ENCODE data around the gene PDIA6. TPM values are rescaled to one million over a fixed set of nuclear protein-coding genes. Genes with fewer than 3 reads are reported as not detected.

PDIA6 gene
- total and polyA plus RNA-seq, 8 donors, result 33.7 to 201 (median 135) TPM

- no peak for TF ChIP-seq CTCF (IDR thresholded peaks at IDR 0.05)
- Histone ChIP-seq H3K9me3 (no peaks in the 10 kb centered on the region), H3K27me3 (no peaks in the 10 kb centered on the region), H3K4me1 (no peaks in the 10 kb centered on the region), H3K27ac (no peak overlapping the region), H3K36me3 (no peaks in the 10 kb centered on the region), H3K4me3 (no peak overlapping the region)
- ATAC-seq (no peak), DNase-seq (no peak), FAIRE-seq (no peak)
- 43 to 51% methylated on average over 3 of the region's 3 CpGs for WGBS, 2 donors
- intact Hi-C loops (cut with DNase I), result loop anchor here in 1 of 3 donors (10.0 kb wide), 1 partner anchor 286 kb away; no protein-coding TSS in a partner anchor
These were observed 26.1 kb upstream of the PDIA6 start for GRCh38 chr2:10838734-10839133.

- no peaks in the 10 kb centered on the region for H3K27me3 ChIP-seq
- no peak for DNase-seq
- H3K27ac ChIP-seq, result no peak overlapping the region
- H3K36me3 ChIP-seq, result no peaks in the 10 kb centered on the region
- ATAC-seq, result no peak
- TF ChIP-seq CTCF (IDR thresholded peaks at IDR 0.05), result no peak
- no peaks in the 10 kb centered on the region for H3K4me1 ChIP-seq
- H3K9me3 ChIP-seq, result no peaks in the 10 kb centered on the region
- intact Hi-C loops (cut with DNase I), result loop anchor here in 2 of 3 donors (2.0 to 10.0 kb wide), 2 partner anchors 285 to 287 kb away; no protein-coding TSS in a partner anchor
- no peak overlapping the region for H3K4me3 ChIP-seq
- WGBS, 2 donors, result 65% methylated on average over 17 of the region's 17 CpGs
- no peak for FAIRE-seq
These were observed 25.0 kb upstream of the PDIA6 start for GRCh38 chr2:10837298-10838266.

- DNase-seq, result peak; percentile 61 to 98 (median 86)
- H3K9me3 ChIP-seq, result no peaks in the 10 kb centered on the region
- H3K27me3 ChIP-seq, result no peaks in the 10 kb centered on the region
- H3K27ac ChIP-seq, result no peak overlapping the region
- no peak overlapping the region for H3K4me3 ChIP-seq
- ATAC-seq, result peak; percentile 82 to 91 (median 90)
- H3K4me1 ChIP-seq, result peaks cover 0 to 2% (median 0%) of the 10 kb centered on the region in 3 donors
- intact Hi-C loops (cut with DNase I), result loop anchor here in 1 of 3 donors (10.0 kb wide), 1 partner anchor 289 kb away; no protein-coding TSS in a partner anchor
- H3K36me3 ChIP-seq, result no peaks in the 10 kb centered on the region
- peak; percentile 76 to 85 (median 82) for TF ChIP-seq CTCF (IDR thresholded peaks at IDR 0.05)
- no peak for FAIRE-seq
- 36 to 38% methylated on average over 47 to 48 of the region's 48 CpGs for WGBS, 2 donors
These were observed 22.7 kb upstream of the PDIA6 start for GRCh38 chr2:10835052-10835970.

GRCh38 chr2:10834068-10834655 is 21.6 kb upstream of the PDIA6 start:
- TF ChIP-seq CTCF (IDR thresholded peaks at IDR 0.05), result no peak
- Histone ChIP-seq H3K4me3 (no peak overlapping the region), H3K4me1 (peaks cover 0 to 8% (median 0%) of the 10 kb centered on the region in 3 donors), H3K36me3 (no peaks in the 10 kb centered on the region), H3K9me3 (no peaks in the 10 kb centered on the region), H3K27ac (no peak overlapping the region), H3K27me3 (no peaks in the 10 kb centered on the region)
- no peak for DNase-seq
- 83 to 92% methylated on average over 8 of the region's 8 CpGs for WGBS, 2 donors
- no peak for ATAC-seq
- intact Hi-C loops (cut with DNase I), result loop anchor here in 2 of 3 donors (5.0 to 10.0 kb wide), 2 partner anchors 288 to 291 kb away; no protein-coding TSS in a partner anchor
- no peak for FAIRE-seq

All from pancreas (tissue), 10 donors.